NCI-H1417 treated with DMSO at 0.1 percent for 48 hours (cell line): Measurements from ENCODE around the gene ANO5.

Experiments
- DNase-seq: peaks from one replicate; lab custom pipeline; 2025; lab: John Stamatoyannopoulos, UW

The ANO5 gene

GRCh38 chr11:22192642-22193347 lies at the start of gene ANO5:
Gene ANO5 (plus strand): TSS chr11:22193085. CDS start chr11:22193493, 408 bp downstream.
- DNase-seq = no peak

- no peak for DNase-seq
These were observed 41.2 kb upstream of the ANO5 start for GRCh38 chr11:22151649-22152197.

GRCh38 chr11:22157531-22157930 lies 35.4 kb upstream of the ANO5 start:
- no peak for DNase-seq

GRCh38 chr11:22161489-22161888 lies 31.4 kb upstream of the ANO5 start:
- DNase-seq = no peak

- no peak for DNase-seq
These were observed 30.1 kb upstream of the ANO5 start for GRCh38 chr11:22162756-22163155.

GRCh38 chr11:22163394-22163797 lies 29.5 kb upstream of the ANO5 start:
- DNase-seq = no peak

- no peak for DNase-seq
These were observed 27.8 kb upstream of the ANO5 start for GRCh38 chr11:22165087-22165486.

GRCh38 chr11:22165759-22166513 lies 26.9 kb upstream of the ANO5 start:
- no peak for DNase-seq

- no peak for DNase-seq
These were observed 23.1 kb upstream of the ANO5 start for GRCh38 chr11:22169833-22170232.

GRCh38 chr11:22173532-22173931 lies 19.4 kb upstream of the ANO5 start:
- no peak for DNase-seq

- no peak for DNase-seq
These were observed 15.7 kb upstream of the ANO5 start for GRCh38 chr11:22177186-22177585.

- DNase-seq = no peak
These were observed 13.3 kb upstream of the ANO5 start for GRCh38 chr11:22179626-22180025.

GRCh38 chr11:22180131-22180530 lies 12.8 kb upstream of the ANO5 start:
- DNase-seq = no peak

GRCh38 chr11:22189660-22190059 lies 3.2 kb upstream of the ANO5 start:
- no peak for DNase-seq

- no peak for DNase-seq
These were observed 1.9 kb upstream of the ANO5 start for GRCh38 chr11:22190827-22191463.

GRCh38 chr11:22192289-22192641 lies 620 bp upstream of the ANO5 start:
- DNase-seq = no peak

GRCh38 chr11:22193348-22194051 lies 615 bp downstream of the ANO5 start:
- DNase-seq = no peak

- no peak for DNase-seq
These were observed 1.4 kb downstream of the ANO5 start for GRCh38 chr11:22194306-22194705.

GRCh38 chr11:22194907-22195306 lies 2.0 kb downstream of the ANO5 start:
- DNase-seq = no peak

- no peak for DNase-seq
These were observed 4.5 kb downstream of the ANO5 start for GRCh38 chr11:22197139-22198005.

GRCh38 chr11:22199243-22199642 lies 6.4 kb downstream of the ANO5 start:
- DNase-seq = peak; percentile 51
